Measurements from ENCODE around the gene OR11H7.

GRCh38 chr14:20180486-20180885 lies 48.3 kb upstream of the OR11H7 start:
- TF ChIP-seq CTCF (IDR thresholded peaks at IDR 0.05), result no peak
- TF ChIP-seq POLR2A (IDR thresholded peaks at IDR 0.05), result no peak
